Epidermal melanocyte (primary cell): ENCODE data around the gene NCSTN.

Source experiments
- DNase-seq: peaks from one replicate; pipeline ENCODE4 v3.0.0; 2011; ENCODE audit warnings: low spot score; ENCODE audit not compliant: insufficient read length

The NCSTN gene

DNA sequence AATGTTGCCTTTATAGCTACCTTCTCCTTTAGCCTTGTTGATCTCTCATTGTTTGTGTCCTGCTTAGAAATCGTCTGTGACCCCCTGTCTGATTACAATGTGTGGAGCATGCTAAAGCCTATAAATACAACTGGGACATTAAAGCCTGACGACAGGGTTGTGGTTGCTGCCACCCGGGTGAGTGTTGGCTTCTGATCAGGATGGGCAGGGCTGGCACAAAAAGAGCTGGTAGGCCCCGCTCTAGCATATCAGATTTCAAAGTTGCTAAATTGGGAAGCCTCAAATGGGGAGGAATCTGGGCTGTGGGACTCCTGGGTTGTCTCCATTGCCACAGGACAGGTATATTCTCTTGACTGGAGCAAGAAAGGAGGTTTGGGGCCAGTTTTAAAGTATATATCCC lies 8.4 kb downstream of the NCSTN start:
- DNase-seq: no peak

GRCh38 chr1:160352555-160352954 lies 9.4 kb downstream of the NCSTN start:
- no peak for DNase-seq

DNA sequence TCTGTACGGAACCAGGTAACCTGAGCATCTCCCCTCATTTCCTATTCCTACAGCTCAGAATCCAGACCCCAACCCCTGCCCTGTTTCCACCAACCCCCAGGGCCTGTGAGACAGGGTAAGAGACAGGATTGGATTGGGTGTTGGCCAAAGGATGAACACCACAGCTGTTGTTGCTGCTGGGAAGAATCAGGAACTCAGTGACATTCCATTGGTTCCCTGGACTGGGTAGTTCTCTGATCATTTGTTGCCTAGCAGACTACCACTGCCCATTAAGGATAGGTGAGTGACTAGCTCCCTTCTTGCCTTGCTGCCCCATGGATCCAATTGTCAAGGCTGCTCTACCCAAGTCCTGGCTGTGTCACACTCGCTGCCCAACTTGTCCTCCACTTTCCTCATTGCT lies 10.0 kb downstream of the NCSTN start:
- DNase-seq: no peak

DNA sequence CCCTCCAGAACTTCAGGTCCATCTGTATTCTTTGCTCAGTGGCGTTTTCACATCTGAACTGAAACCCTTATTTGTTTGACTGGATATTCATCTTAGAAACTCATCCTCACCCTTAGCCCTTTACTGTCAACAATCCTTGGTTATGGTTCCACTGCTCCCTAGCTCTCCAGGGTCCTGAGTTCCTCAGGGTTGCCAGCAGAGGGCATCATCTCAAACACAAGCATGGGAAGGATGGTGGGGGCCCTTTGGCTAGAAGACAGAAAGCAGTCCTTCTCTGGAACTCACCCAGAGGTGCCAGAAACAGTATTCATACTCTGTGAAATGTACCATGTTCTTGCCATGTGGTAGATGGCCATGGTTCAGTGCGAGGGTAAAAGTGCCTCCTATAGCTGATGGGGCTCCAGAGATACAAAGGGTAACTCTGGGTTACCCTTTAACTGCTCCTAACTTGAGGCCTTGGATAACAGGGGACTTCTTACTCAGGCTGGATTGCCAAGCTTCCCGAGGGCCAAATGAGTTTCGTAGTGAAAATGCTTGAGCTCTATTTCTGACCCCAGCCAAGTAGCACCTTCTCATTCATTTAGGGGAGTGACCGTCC lies 11.3 kb downstream of the NCSTN start:
- DNase-seq: peak; percentile 34

- no peak for DNase-seq
Measured at GRCh38 chr1:160357286-160358002, 14.3 kb downstream of the NCSTN start.

GRCh38 chr1:160358073-160358472 lies 14.9 kb downstream of the NCSTN start:
- no peak for DNase-seq

DNA sequence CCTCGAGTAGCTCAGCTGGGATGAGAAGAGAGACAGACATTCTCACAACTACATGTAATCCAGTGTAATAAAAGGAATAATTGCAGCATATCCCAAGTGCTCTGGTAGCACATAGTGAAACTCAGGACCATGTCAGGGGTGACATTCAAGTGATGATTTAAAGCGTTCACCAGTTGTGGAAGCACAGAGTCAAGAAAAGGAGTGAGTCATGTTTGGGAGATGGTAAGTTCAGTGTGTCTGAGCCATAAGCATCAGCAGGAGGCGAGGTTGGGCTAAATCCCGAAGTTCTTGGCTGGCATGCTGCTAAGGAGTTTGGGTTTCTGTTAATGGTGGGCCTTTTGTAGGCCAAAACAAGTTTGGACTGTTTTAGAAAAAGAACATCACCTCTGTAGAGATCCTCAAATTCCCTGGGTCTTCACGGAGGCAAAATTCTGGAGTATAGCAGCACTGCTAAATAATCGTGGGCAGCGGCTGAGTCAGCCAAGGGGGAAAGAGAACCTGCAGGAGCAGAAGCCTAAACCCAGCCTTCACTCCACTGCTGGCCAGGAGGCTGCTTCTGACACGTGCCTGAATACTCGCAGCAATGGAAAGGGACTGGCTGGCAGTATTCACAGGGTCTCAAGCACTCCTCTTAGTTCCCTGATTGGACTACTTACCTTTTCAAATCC lies 16.5 kb downstream of the NCSTN start:
- DNase-seq: no peak

GRCh38 chr1:160360227-160360695 lies 17.1 kb downstream of the NCSTN start:
- no peak for DNase-seq

DNA sequence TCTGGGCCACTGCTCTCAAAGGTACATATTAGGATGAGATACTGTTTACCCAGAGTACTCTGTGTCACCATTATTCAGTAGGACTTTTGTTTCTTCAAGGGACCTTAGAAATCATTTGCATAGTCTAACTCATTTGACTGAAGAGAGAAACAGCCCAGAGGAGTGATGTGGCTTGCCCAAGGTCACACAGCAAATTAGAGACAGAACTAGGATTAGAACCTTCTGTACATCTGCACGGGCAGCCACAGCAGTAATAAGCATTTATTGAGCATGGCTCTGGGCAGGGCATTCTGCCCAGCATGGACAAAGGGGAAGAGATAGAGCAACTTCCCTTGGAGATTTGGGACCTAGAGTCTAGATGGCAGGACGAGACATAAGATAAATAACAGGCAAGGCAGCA lies 18.0 kb downstream of the NCSTN start:
- no peak for DNase-seq

DNA sequence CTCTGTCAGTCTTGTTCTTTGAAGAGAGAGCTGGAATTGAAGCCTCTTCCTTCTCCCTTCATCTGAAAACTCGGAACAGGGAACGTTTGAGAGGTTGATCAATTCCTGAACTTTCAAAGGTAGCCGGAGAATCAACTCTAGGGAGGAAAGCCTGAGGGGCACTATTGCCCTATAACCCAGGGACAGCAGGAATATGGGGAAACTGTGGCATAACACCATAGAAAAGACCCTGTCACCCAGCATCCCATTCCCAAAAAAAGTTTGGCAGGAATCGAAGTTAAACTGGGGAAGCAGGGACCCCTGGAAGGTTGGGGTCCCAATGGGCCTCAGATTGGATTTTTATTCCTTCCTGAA lies 18.6 kb downstream of the NCSTN start:
- DNase-seq: no peak

- DNase-seq: no peak
Measured at GRCh38 chr1:160362168-160362957, 19.2 kb downstream of the NCSTN start.

DNA sequence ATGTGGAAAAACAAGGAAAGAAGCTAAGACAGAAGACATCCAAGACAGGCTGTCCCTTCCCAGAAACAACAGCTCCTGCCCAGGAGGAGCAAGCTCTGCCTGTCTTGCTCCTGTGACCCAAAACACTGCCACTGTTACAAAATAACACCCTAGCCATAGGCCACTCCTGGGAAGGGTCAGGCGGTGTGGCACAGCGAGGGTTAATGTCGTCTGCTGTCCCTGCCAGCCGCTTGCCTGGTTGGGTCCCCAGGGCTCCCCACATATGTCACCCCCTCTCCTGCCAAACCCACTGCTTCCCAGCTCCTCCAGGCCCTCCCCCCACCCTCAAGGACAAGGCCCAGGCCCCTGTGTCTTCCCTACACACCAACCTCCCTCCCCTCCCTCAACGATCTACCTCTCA lies 19.8 kb downstream of the NCSTN start:
- no peak for DNase-seq

DNA sequence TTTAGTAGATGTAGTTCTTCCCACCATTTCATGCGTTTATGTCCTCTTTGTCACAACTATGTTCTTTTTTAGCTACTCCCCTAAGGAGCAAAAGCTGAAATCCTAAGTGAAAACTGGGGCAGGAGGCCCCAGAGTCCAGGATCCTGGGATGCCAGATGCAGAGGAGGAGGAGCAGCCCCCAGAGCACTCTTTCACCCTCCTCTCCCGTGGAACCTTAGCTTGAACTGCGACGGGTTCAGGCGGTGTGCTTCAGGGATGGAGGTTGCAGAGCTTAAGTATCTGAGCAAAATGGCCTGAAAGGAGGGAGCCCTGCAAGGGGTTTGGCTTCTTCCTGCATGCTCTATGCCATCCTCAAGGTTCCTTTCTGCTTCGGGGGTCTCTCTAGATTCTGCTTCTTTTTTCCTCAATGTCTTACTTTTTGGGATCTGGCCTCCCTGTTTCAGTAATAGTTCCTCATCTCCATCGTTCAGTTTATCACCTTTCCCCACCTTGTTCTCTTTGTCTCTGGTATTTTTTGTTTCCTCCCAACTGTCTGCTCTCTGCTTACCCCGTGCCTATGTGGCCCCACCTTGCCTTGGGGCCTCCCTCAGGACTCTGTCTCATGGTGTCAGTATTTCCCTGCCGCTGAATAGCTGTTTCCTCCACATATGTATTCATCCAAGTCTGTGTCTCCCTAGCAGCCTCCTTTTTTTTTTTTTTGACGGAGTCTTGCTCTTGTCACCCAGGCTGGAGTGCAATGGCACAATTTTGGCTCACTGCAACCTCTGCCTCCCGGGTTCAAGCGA lies 21.0 kb downstream of the NCSTN start:
- DNase-seq: no peak

DNA sequence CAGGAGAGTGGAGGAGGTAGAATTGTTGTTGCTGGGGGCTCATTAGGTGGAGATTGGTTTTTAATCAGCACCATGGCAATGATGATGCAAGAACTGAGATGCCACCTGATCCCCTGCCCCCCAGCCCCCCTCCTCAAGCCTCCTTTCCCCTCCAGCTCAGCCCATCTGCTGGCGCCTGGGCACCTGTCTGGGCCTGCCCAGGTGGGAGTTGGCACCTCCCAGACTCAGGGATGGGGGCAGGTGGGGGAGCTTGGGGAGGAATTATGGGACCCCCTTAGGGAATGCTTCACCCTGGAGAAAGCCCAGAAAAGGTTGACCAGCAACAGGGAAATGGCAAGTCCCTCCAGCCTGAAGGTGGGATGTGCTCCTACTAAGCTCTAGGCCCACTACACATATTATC lies 22.1 kb downstream of the NCSTN start:
- no peak for DNase-seq

DNA sequence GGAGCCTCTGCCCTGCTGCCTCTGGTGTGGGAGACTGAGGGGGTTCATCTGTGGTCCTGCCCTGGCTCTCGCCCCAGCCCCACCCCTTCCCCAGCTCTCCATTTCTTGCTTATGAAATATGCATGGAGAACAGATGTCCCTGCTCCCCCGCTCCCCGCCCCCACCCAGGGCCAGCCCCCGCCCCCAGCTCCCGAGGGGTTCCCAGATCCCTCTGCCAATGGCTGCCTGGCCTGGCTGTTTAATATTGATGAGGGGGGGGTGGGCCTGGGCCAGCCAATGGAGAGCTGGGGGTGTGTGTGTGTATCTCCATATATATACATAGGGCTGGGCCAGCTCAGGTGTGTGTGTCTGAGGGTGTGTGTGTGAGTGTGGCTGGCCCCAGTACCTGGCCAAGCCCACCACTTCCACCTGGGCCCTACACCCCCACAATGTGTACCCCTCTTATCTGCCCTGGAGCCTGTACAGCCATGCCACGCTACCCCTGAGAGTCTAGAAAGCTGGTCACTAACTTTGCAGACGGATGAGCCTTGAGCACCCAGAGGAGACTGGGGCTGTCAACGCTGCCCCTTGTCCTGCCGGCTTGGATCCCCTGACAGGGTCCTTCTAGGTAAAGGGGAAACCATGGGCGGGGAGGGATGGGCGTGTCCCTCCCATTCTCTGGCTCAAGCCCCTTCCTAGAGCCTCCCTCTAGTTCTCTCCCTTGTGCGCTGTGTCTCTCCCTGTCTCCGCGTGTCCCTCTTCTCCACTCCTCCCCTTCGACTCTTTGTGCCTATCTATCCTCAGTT lies 23.7 kb downstream of the NCSTN start, which contains the start of gene NHLH1:
TSS of gene NHLH1 (plus strand) at position 341 of the 785 bp plus-strand sequence. CDS start 3,661 bp downstream, outside the sequence.
- no peak for DNase-seq

GRCh38 chr1:160367516-160367900 lies 24.3 kb downstream of the NCSTN start:
- no peak for DNase-seq

- DNase-seq: no peak
Measured at GRCh38 chr1:160367934-160368923, 25.0 kb downstream of the NCSTN start.

GRCh38 chr1:160369087-160369486 lies 25.9 kb downstream of the NCSTN start:
- no peak for DNase-seq
